Stimulated activated CD4-positive, alpha-beta T cell treated with anti-CD3 and anti-CD28 coated beads, TNF-alpha, amount 100 ng/mL, for 4 hours (primary cell): ENCODE results near the gene MLN.

ENCODE experiments used
- DNase-seq, 3 experiments: peaks; one replicate each; pipeline ENCODE4 v3.0.0-alpha.2; 2020; ENCODE audit warnings: low read depth in 3 of 3

The MLN gene

GRCh38 chr6:33752646-33753015, 51.2 kb downstream of the MLN start:
- no peak for DNase-seq

GRCh38 chr6:33751771-33752645, 51.8 kb downstream of the MLN start:
- no peak for DNase-seq

GRCh38 chr6:33750244-33750991, 53.4 kb downstream of the MLN start:
- no peak for DNase-seq

GRCh38 chr6:33749401-33749800, 54.4 kb downstream of the MLN start:
- no peak for DNase-seq

- DNase-seq: no peak
Measured at GRCh38 chr6:33748841-33749240, 55.0 kb downstream of the MLN start.

GRCh38 chr6:33747823-33748222, 56.0 kb downstream of the MLN start:
- no peak for DNase-seq

- no peak for DNase-seq
Measured at GRCh38 chr6:33746651-33747100, 57.1 kb downstream of the MLN start, which contains the start of gene IP6K3. IP6K3 (minus strand) TSS chr6:33746905; CDS start chr6:33735476, 11,429 bp downstream.

- DNase-seq: no peak
Measured at GRCh38 chr6:33746036-33746600, 57.7 kb downstream of the MLN start.

- DNase-seq: no peak
Measured at GRCh38 chr6:33745548-33745947, 58.3 kb downstream of the MLN start.

- no peak for DNase-seq
Measured at GRCh38 chr6:33744895-33745546, 58.8 kb downstream of the MLN start.
